ENCODE measurements around the gene FBLN7.

Gene FBLN7

DNA sequence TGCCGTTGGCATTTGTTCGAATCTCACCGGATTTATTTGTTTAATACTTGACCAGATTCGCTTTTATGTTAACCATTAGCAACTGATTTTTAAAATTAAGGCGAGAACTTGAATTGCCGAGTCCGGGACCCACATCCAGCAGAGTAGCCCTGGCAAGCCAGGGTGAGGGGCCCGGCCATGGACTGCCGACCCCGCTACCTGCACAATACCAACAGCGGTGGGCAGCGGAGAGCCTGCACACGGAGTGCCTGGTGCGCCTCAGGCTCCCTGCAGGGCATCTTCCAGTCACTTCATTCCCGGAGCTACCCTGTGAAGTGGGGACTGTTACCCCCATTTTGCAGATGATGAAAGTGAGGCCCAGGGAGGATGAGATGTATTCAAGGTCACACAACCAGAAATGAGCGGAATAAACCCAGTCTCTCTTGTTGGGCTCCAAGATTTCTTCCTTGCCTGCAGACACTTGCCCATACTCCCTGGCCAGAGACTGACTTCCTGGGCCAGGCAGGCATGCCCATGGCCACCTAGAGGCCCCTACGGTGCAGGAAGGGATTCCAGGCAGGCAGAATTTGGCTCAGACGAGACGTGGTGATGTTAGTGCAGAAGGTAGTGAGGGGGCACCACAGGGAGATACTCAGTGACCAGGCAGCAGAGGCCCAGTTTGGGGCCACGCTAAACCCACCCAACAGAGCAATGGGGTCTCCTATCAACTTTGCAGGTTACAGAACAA lies 2.9 kb downstream of the FBLN7 start:
- in situ Hi-C loops (cut with MboI; ENCODE audit: low sequenced_read_pairs), result no loop called here

DNA sequence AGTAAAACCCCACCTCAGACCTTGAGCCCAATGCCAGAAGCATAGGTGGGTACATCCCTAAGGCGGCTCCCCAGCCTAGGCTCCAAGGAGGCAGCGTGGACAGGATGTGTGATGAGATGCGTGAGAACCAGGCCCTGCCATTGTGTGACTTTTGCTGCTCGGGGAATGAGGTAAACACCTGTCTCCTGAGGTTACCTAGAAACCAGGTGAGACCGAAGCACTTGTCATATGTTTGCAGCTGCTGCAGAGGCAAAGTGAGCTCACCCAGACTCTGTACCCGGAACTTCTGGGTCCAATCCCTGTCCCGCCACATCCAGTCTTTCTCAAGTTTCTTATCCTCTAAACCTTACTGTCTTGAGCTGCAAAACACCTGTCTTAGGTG lies 3.4 kb downstream of the FBLN7 start:
- in situ Hi-C loops (cut with MboI; ENCODE audit: low sequenced_read_pairs), result no loop called here

DNA sequence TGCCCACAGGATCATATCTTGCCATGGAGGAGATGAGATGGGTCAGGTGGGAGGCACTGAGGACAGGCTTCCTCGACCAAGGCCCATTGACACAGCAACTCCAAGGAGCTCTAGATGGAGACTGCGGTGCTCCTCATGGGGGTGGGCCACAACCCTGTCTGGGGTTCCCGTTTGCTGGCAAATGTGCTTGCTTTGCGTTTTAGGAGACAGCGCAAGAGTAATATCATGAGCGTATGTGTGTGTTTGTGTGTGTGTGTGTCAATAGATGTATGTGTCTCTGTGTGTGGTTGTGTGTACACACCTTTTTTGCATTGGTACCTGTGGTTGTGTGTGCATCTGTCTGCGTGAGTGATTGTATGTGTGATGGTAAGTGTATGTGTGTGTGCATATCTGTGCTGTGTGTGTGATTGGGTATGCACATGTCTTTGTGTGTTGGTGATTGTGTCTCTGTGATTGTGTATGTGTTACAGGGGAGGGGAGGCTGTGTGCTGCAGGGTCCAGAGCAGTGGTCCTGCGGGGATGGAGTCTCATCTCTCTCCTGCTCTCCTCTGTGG lies 4.4 kb downstream of the FBLN7 start:
- in situ Hi-C loops (cut with MboI; ENCODE audit: low sequenced_read_pairs), result no loop called here

DNA sequence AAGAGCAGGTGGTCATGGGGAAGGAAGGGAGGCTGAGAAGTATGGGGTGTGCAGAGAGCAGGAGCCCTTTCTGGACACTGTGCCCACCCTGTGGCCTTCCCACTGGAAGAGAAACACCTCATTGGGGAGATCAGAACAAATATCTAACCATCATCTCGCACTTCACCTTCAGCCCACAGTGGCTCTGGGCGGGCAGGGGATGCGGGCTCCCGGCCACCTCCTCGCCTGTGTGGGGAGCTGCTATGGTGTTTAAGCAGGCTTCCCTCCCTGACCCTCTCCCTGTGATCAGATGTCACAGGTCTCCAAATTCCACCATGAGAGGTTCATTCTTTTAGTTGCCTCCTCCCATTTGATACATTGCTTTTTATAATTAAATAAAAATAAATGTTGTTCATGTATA lies 5.0 kb downstream of the FBLN7 start:
- in situ Hi-C loops (cut with MboI; ENCODE audit: low sequenced_read_pairs), result no loop called here

DNA sequence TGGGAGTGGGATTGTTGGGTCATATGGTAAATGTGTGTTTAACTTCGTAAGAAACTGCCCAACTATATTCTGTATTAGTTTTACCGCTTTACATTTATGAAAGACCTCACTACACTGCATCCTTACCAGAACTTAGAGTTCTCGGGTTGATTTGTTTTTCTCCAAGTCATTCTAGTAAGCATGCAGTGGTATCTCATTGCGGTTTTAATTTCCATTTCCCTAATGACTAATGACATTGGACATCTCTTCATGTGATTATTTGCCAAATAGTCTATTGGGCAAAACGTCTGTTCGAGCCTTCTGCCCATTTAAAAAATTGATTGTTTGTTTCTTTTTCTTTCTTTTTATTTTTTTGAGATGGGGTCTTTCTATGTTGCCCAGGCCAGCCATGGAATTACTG lies 6.8 kb downstream of the FBLN7 start:
- in situ Hi-C loops (cut with MboI; ENCODE audit: low sequenced_read_pairs), result no loop called here

DNA sequence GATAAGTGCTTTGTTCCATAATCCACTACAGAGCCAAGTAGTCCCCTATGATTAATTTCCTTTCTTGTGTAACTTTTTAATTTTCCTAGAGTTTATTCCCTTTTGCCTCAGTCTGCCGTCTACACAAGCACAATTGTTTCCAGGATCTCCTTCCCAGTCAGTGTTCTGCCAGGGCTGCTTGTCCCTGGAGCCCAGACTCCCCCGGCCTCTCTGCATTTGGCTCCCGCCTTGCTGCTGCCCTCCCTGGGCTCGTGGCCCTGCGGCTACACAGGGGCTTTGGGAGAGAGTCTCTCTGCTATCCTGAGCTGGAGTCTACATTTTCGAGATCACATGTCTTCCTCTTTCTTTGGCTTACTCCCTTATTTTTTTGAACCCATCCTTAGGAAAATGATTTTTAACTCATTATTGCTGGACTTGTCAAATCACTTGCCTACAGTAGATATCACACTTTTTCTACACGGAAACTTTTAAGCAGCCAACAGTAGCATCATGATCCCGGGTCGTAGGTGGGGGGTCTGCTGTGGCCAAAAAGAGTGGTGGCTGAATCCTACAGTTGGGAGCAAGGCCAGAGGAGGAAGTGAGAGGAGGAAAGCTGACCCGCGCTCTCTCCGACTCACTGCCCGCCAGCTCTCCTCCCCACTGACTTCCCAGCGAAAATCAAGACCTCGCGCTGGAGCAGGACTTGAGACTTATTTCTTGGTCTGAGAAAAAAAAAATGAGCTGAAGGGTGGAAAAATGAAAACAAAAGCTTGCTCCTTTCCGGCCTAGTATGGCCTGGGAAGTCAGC lies 9.4 kb downstream of the FBLN7 start:
- in situ Hi-C loops (cut with MboI; ENCODE audit: low sequenced_read_pairs), result no loop called here

DNA sequence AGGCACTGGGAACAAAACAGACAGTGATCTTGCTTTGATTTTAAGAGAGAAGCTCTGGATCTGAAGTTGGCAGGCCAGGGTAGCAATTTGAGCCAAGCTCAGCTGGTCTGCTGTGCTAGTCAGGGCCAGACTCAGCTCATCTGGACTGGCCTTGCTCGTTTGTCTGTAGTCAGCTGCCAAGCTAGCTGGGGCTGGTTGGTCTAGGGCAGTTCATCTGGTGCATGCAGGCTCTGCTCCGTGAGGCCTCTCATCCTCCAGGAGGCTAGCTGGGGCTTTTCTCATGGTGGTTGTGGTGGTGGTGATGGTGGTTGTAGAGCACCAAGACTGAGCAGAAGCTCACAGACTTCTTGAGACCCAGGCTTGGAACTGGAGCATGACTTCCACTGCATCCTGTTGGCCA lies 10.3 kb downstream of the FBLN7 start:
- in situ Hi-C loops (cut with MboI; ENCODE audit: low sequenced_read_pairs), result no loop called here

DNA sequence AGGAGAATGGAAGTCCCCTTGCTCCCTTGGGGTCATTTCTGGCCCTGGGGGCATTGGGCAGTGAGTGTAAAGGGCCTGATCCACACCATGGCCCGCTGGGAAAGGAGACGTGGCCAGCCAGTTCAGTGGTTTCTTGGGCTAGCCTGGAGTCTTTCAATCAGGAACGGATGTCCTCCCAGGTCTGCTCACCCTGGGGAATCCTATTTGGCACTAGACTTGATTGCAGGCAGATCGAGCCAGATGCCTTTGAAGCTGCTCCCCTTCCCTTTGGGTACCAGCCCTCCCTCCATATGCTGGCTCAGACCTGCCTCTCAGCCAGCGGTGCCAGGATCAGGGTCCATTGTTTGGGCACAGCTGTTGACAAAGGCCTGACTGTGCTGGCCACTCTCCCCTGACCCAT lies 11.0 kb downstream of the FBLN7 start:
- in situ Hi-C loops (cut with MboI; ENCODE audit: low sequenced_read_pairs), result no loop called here

DNA sequence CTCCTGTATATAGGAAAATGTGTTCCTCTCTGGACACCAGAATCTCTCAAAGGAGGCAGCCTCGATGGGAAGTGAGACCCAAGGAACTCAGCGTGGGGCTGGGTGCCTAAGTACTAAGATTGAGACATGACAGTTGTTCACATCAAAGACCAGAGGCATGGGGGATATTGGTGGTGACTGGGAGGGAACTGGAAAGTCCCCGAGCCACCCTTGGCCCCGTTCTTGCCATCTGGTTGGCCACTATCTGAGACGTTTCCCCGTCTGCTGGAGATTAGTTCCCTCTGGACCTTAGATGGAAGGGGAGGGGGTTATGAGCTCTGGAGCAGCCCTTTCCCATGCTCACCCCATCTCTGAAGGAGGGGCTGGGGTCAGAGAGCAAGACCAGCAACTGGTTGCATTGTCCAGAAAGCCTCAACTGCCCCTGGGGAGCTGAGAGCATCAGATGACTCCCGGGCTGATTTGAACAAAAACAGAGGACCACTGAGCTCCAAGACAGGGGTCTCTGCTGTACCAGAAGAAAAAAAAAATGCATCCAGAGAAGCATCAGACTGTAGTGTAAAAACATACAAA lies 11.8 kb downstream of the FBLN7 start:
- in situ Hi-C loops (cut with MboI; ENCODE audit: low sequenced_read_pairs), result no loop called here

DNA sequence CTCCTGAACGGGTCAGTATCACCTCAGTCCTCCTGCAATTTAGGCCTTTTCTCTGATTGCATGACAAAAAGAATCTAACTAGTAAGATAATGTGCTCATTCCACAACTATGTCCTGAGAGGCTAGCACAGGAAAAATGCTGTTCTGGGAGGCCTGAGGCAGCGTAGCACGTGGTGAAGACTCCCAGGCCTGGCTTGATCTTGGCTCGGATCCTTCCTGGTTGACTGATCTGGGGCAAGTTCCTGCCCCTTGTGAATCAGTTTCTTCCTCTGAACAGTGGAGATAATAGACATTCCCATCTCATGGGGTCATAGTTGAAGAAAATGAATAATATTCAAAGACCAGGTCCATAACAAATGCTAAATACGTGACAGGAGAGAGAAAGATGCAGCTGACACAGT lies 12.3 kb downstream of the FBLN7 start:
- in situ Hi-C loops (cut with MboI; ENCODE audit: low sequenced_read_pairs), result no loop called here

DNA sequence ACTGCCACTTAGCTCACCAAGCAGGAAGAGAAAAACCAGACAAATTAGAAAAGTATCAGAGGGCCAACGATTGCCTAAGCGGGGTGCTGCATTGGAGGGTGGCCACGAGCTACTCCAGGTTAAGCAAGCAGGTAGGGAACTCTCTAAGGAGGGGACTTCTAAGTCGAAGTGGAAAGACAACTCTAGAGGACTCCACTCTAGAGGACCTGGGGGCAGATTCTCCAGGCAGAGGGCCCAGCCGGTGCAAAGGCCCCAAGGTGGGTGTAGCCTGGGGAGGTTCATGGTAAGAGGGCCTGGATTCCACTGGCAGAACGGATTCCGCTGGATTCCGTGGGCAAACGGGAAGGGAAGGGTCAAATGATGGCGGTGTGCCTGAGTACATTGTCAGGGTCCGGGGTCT lies 12.7 kb downstream of the FBLN7 start:
- in situ Hi-C loops (cut with MboI; ENCODE audit: low sequenced_read_pairs), result no loop called here

DNA sequence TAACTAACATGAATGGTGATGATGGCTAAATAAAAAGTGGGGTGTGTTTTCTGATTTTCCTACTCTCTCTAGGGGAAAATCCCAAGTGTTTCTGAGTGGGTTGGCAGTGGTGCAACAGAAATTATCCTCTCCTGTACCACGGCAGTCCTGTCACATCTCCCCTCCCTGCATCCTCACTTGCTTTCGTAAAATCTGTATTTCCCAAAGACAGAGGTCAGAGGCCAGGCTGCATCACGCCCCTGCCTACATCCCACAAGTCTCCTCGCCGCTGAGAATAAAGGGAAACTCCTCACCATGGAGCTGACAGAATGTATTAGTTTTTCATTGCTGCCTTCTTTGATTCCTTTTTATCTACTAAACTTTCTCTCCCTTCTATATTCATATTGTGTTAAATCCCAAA lies 13.1 kb downstream of the FBLN7 start:
- in situ Hi-C loops (cut with MboI; ENCODE audit: low sequenced_read_pairs), result no loop called here

DNA sequence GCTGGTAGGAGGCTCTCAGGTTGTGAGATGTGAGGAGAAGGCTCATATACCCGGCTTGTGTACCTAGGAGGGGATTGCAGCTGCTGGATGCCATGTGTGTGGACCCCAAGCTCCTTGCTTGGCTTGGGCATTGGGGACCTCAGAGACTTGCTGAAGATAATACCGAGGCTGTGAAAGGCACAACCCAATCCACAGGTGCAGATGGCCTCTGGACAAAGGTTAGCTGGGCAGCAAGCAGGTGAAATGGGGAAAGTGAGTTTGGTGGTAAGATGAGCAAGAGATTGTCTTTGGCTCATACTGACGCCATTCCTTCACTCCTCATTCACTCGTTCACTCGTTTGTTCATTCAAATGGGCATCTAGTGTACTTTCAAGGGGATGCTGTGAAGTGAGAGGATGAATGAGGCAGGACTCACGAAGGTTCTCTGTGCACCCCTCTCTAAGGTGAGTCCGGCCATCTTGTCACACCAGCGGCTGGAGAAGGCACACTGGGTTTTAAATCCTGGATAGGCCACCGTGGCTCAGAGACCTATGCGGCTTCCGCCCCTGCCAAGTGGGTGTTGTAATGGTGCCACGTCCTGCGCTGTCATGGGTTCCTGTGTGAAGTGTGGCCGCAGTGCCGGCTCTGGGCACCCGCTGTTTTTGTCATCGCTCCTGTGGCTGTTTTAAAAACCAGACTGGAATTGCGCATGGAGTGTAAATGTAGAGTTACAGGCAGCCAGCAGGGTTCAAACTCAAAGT lies 13.7 kb downstream of the FBLN7 start:
- in situ Hi-C loops (cut with MboI; ENCODE audit: low sequenced_read_pairs), result no loop called here

DNA sequence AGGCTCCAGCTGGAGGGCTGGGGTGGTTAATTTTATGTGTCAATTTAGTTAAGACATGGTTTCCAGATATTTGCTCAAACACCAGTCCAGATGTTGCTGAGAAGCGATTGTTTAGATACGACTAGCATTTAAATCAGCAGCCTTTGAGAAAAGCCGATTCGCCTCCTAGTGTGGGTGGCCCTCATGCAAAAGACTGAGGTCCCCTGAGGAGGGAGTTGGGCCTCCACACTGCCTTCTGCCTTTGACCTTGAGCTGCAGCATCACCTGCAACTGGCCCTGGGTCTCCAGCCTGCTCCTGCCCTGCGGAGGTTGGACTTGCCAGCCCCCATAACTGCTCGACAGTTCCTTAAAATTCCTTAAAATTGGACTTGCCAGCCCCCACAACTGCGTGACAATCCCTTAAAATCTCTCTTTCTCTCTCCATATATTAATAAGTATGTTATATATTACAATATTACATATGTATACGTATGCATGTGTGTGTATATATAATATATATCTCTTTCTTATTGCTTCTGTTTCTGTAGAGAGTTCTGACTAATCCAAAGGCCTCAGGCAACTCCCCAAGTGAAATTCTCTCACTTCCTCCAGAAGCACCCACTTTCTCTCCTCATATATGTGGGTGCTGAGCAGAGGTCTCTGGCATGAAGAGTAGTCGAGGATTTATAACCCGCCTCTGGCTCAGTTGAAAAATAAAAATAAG lies 14.4 kb downstream of the FBLN7 start:
- in situ Hi-C loops (cut with MboI; ENCODE audit: low sequenced_read_pairs), result no loop called here

DNA sequence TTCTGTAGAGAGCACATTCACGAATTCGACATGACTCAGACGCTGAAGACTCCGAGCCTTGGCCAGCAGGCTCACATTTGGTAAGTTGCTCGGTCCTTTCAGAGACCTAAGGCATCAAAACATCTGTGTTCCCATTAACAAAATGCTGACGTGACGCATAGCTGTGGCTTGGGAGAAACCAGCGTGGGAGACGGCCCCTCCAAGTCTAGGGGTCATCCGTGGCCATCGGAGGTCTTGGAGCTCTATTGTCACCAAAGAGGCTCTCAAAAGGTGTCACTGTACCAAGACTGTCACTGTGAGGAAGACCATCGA lies 14.9 kb downstream of the FBLN7 start:
- in situ Hi-C loops (cut with MboI; ENCODE audit: low sequenced_read_pairs), result no loop called here

DNA sequence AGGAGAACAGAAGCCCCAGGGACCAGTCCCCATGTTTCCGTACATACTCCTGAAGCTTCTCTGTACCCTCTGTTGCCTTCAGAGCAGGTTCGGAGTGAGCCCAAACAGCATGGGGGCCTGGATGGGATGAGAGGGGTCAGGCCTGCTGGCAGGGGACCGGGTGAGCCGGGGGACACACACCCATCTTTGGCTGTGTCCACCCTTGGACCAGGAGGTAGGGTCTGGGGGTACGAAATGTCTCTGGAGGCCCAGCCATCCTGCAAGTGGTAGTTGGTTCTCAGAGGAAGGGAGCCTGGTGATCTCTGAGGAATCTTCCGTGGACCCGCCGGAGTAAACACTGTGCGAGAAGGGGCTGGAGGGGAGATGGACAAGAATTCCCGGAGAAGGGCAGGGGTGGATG lies 15.3 kb downstream of the FBLN7 start:
- in situ Hi-C loops (cut with MboI; ENCODE audit: low sequenced_read_pairs), result no loop called here

DNA sequence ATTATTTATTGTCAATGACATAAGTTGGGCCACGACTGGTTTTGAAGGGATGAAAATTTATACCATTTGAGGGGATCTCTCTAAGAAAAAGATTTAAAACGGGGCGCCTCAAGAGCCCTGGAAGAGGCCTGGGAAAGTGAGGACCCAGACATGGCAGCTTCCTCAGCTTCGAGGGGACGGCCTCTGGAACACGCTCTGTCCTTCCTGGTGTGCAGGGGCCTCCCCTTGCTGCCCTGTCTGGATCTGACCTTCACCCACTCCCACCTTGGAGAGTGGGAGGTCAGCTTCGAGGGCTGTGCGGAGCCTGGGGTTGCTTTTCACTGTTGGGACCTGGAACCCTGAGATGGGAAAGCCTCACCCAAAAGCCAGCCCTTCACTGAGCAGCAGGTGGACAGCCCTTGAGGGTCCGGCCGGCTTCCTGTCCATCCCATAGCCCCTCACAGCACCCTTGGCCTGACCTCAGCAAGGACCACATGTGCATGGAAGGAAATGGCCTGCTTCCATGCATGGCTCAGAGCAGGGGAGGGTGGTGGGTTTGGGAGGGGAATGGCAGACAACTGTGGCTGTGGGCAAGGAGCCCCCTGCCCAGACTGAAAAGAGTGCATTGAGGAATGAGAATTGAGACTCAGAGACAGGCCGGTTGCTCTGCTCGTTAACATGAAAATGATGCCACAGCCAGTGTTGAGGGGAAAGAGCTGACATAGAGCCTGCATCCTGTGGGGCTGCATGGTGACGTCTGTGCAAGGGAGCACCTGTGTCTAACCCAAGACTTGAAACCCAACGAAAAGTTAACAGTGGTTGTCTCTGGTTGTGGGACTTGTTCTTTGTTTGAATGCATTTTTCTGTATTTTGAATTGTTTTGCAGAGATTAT lies 16.3 kb downstream of the FBLN7 start:
- in situ Hi-C loops (cut with MboI; ENCODE audit: low sequenced_read_pairs), result no loop called here

DNA sequence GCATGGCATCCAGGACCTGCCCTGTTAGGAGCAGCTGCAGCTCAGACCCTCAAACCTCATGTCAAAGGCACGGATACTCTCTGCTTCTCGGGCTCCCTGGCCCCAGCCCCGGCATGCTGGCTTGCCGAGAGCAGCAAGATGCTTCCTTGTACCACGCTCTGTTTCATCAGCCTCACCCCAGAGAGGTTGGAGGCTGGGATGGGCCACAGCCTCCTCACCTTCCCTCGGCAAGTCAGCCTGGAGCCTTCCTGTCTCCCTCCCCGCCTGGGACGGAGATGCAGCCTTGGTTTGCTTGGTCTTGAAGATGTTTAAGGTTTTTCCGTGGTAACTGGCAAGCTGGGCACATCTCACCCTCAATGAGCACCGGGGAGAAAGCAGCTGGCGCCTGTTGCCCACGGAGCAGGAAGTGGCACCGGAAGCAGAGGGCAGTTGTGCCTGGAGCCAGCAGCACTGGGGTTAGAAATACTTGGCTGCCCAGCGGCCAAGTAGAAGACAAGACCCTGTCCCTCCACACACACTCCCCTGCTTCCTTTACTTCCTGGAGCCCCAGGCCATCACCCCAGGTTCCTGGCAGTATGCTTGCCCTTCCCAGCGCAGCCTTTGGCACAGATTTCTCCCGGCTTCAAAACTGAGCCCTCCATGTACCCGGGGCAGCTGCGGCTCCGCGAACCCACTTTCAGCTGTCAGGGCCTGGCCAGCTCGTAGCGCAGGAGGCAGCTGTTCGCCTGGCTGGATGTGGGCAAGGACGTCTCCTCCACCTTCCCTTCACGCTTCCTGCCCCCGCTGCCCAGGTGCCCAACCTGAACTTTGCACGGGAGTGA lies 17.4 kb downstream of the FBLN7 start:
- in situ Hi-C loops (cut with MboI; ENCODE audit: low sequenced_read_pairs), result no loop called here

All from HL-60/S4 treated with phorbol 12-myristate 13-acetate at 8.2 ng/mL for 4 days and 3 days (cell line).